SJCRH30 (cell line): Measurements from ENCODE around the gene LDAH. TPM values are rescaled to one million over a fixed set of nuclear protein-coding genes. Genes with fewer than 3 reads are reported as not detected.
"Not testable (repeated sequence)": the region's sequence is repeated elsewhere in the genome, so short reads cannot be mapped to it uniquely, and the experiment has no call there.

Source experiments
- DNase-seq, 2 experiments: peaks; one replicate each; pipeline ENCODE4 v3.0.0-alpha.2; 2015 to 2020
- H3K27ac ChIP-seq: fragments of 250-450 bp; sonication (Bioruptor Pico); 2 replicates; pipeline ENCODE4 v1.5.1; 2020; ENCODE audit warnings: mild to moderate bottlenecking, moderate library complexity
- H3K27me3 ChIP-seq: fragments of 250-450 bp; sonication (Bioruptor Pico); 2 replicates; pipeline ENCODE4 v1.5.1; 2020; ENCODE audit warnings: mild to moderate bottlenecking, moderate library complexity
- H3K36me3 ChIP-seq: fragments of 250-450 bp; sonication (Bioruptor Pico); 2 replicates; pipeline ENCODE4 v1.5.1; 2020; ENCODE audit warnings: mild to moderate bottlenecking, moderate library complexity
- H3K4me1 ChIP-seq: fragments of 250-450 bp; sonication (Bioruptor Pico); 2 replicates; pipeline ENCODE4 v1.5.1; 2020; ENCODE audit warnings: mild to moderate bottlenecking, moderate library complexity
- H3K4me3 ChIP-seq: fragments of 250-450 bp; sonication (Bioruptor Pico); 2 replicates; pipeline ENCODE4 v1.5.1; 2020; ENCODE audit warnings: mild to moderate bottlenecking, moderate library complexity
- H3K9me3 ChIP-seq: fragments of 250-450 bp; sonication (Bioruptor Pico); replicated peaks from 2 replicates; pipeline ENCODE4 v1.5.1; 2020; ENCODE audit warnings: mild to moderate bottlenecking, moderate library complexity
- total RNA-seq: library from RNA; depleted of rRNA; stranded (reverse); fragments of >200 nt; shearing (Covaris generic); gene quantifications from 2 replicates; pipeline ENCODE4 v1.2.3, GENCODE V29; 2014

LDAH gene
- total RNA-seq, 1 experiment from 2014 or later: 27.6 TPM

GRCh38 chr2:20812779-20813178, 10.1 kb downstream of the LDAH start:
- no peaks in the 10 kb centered on the region for H3K27me3 ChIP-seq
- H3K4me3 ChIP-seq: no peak overlapping the region
- no peaks in the 10 kb centered on the region for H3K36me3 ChIP-seq
- no peak for DNase-seq
- H3K9me3 ChIP-seq: no peaks in the 10 kb centered on the region
- H3K27ac ChIP-seq: no peak overlapping the region
- H3K4me1 ChIP-seq: no peaks in the 10 kb centered on the region

DNA sequence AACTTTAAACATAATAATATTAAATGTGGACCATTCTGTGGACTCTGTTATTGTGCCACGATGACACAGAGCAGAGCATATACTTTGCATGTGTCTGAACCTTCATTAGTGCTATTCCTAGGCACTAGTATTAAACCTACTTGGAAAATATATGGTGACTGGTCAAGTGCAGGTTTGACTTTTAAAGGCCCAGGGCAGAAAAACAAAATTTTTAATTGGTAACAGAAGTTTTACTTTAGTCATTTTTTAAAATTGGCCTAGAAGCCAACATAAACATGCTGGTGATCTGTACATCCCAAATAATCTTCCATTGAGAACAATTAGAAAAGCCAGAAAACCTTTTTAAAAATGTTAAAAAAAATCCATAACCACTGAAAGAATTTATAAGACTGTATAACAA, 16.6 kb downstream of the LDAH start:
- DNase-seq: no peak
- H3K4me3 ChIP-seq: no peak overlapping the region
- H3K9me3 ChIP-seq: no peaks in the 10 kb centered on the region
- no peak overlapping the region for H3K27ac ChIP-seq
- no peaks in the 10 kb centered on the region for H3K36me3 ChIP-seq
- H3K4me1 ChIP-seq: no peaks in the 10 kb centered on the region
- no peaks in the 10 kb centered on the region for H3K27me3 ChIP-seq

- Histone ChIP-seq H3K4me1 (no peaks in the 10 kb centered on the region), H3K27ac (no peak overlapping the region), H3K4me3 (no peak overlapping the region), H3K36me3 (no peaks in the 10 kb centered on the region), H3K27me3 (no peaks in the 10 kb centered on the region), H3K9me3 (no peaks in the 10 kb centered on the region)
- no peak for DNase-seq
These were observed 18.9 kb downstream of the LDAH start for GRCh38 chr2:20803974-20804373.

DNA sequence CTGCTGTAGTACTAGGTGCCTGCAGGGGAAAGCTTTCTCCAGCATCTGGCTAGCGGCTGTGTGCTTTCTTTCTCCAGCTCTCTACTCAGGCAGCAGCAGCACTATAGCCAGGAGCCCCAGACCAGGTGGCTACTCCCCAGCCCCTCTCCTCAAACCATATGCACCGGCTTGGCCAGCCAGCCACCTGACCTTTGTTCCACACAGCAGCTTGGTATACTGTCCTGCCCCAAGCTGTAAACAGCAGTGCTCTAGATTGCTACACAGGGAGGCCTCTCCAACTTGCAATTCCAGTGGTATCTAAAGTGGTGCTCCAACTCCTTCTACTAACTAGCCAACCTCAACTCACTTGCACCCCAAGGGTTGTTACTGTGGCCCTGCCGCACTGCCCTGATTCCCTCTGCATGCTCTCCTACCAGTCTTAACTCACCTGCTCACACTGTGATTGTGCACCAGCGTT, 19.6 kb downstream of the LDAH start:
- Histone ChIP-seq H3K27me3 (no peaks in the 10 kb centered on the region), H3K27ac (no peak overlapping the region), H3K4me1 (no peaks in the 10 kb centered on the region), H3K9me3 (no peaks in the 10 kb centered on the region), H3K4me3 (no peak overlapping the region), H3K36me3 (no peaks in the 10 kb centered on the region)
- DNase-seq: no peak

DNA sequence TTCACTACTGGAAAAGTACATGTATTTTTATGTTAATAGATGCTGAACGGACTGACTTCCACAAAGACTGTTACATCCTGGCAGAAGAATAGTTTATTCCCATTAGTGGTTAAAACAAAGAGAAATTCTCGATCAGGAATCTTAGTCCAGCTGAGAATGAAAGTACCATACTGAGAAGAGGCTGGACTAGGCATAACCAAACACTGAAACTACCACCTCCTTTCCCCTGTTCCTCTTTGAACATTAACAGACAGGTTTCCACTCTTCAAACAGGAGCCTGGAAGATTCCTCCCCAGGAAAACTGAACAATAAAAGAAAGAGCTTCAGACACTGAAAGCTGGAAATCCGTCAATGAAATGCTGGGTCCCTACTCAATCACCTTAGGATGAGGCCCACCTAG, 25.8 kb downstream of the LDAH start:
- Histone ChIP-seq H3K36me3 (peaks cover 2% of the 10 kb centered on the region; the same call in 1 of the 2 replicates), H3K27ac (no peak overlapping the region), H3K27me3 (no peaks in the 10 kb centered on the region), H3K4me1 (no peaks in the 10 kb centered on the region), H3K9me3 (peaks cover 6% of the 10 kb centered on the region; the same call in 1 of the 2 replicates), H3K4me3 (no peak overlapping the region)
- no peak for DNase-seq

- Histone ChIP-seq H3K27me3 (no peaks in the 10 kb centered on the region), H3K9me3 (peaks cover 6% of the 10 kb centered on the region; the same call in 1 of the 2 replicates), H3K36me3 (peaks cover 2% of the 10 kb centered on the region; the same call in 1 of the 2 replicates), H3K4me3 (no peak overlapping the region), H3K4me1 (no peaks in the 10 kb centered on the region), H3K27ac (no peak overlapping the region)
- no peak for DNase-seq
These were observed 26.5 kb downstream of the LDAH start for GRCh38 chr2:20796374-20796791.

- H3K36me3 ChIP-seq, DNase-seq, H3K27me3 ChIP-seq, H3K4me3 ChIP-seq, H3K9me3 ChIP-seq, H3K4me1 ChIP-seq, H3K27ac ChIP-seq: not testable (repeated sequence)
These were observed 29.0 kb downstream of the LDAH start for GRCh38 chr2:20793944-20794343.

- Histone ChIP-seq H3K27me3 (no peaks in the 10 kb centered on the region), H3K4me3 (no peak overlapping the region), H3K4me1 (no peaks in the 10 kb centered on the region), H3K27ac (no peak overlapping the region), H3K36me3 (no peaks in the 10 kb centered on the region; the same call in 1 of the 2 replicates), H3K9me3 (no peaks in the 10 kb centered on the region)
- DNase-seq: peak in 1 of 2 experiments; percentile 51
These were observed 41.1 kb downstream of the LDAH start for GRCh38 chr2:20781656-20782265.

GRCh38 chr2:20771299-20771698, 51.6 kb downstream of the LDAH start:
- Histone ChIP-seq H3K27me3 (no peaks in the 10 kb centered on the region), H3K4me1 (no peaks in the 10 kb centered on the region), H3K4me3 (no peak overlapping the region), H3K36me3 (no peaks in the 10 kb centered on the region), H3K27ac (no peak overlapping the region), H3K9me3 (no peaks in the 10 kb centered on the region)
- no peak for DNase-seq

- H3K4me1 ChIP-seq: no peaks in the 10 kb centered on the region
- no peaks in the 10 kb centered on the region for H3K9me3 ChIP-seq
- H3K4me3 ChIP-seq: no peak overlapping the region
- H3K36me3 ChIP-seq: no peaks in the 10 kb centered on the region
- H3K27ac ChIP-seq: no peak overlapping the region
- H3K27me3 ChIP-seq: no peaks in the 10 kb centered on the region
- DNase-seq: no peak
These were observed 55.9 kb downstream of the LDAH start for GRCh38 chr2:20766798-20767644.

- Histone ChIP-seq H3K4me1 (no peaks in the 10 kb centered on the region), H3K4me3 (no peak overlapping the region), H3K27me3 (no peaks in the 10 kb centered on the region), H3K36me3 (no peaks in the 10 kb centered on the region), H3K27ac (no peak overlapping the region), H3K9me3 (no peaks in the 10 kb centered on the region)
- no peak for DNase-seq
These were observed 56.7 kb downstream of the LDAH start for GRCh38 chr2:20766213-20766612.

- H3K9me3 ChIP-seq: no peaks in the 10 kb centered on the region
- H3K4me1 ChIP-seq: no peaks in the 10 kb centered on the region
- H3K4me3 ChIP-seq: no peak overlapping the region
- H3K27me3 ChIP-seq: no peaks in the 10 kb centered on the region
- DNase-seq: no peak
- no peaks in the 10 kb centered on the region for H3K36me3 ChIP-seq
- no peak overlapping the region for H3K27ac ChIP-seq
These were observed 59.8 kb downstream of the LDAH start for GRCh38 chr2:20762945-20763683.

GRCh38 chr2:20759487-20759886, 63.4 kb downstream of the LDAH start:
- Histone ChIP-seq H3K36me3 (no peaks in the 10 kb centered on the region), H3K4me1 (no peaks in the 10 kb centered on the region), H3K27me3 (no peaks in the 10 kb centered on the region), H3K4me3 (no peak overlapping the region), H3K27ac (no peak overlapping the region), H3K9me3 (no peaks in the 10 kb centered on the region)
- DNase-seq: no peak

- no peak for DNase-seq
- no peaks in the 10 kb centered on the region for H3K36me3 ChIP-seq
- no peaks in the 10 kb centered on the region for H3K27me3 ChIP-seq
- H3K27ac ChIP-seq: no peak overlapping the region
- H3K4me3 ChIP-seq: no peak overlapping the region
- no peaks in the 10 kb centered on the region for H3K4me1 ChIP-seq
- no peaks in the 10 kb centered on the region for H3K9me3 ChIP-seq
These were observed 63.9 kb downstream of the LDAH start for GRCh38 chr2:20758997-20759396.
